H9 (cell line): ENCODE results near the gene LRMDA. TPM values are rescaled to one million over a fixed set of nuclear protein-coding genes. Genes with fewer than 3 reads are reported as not detected.

Experiments used
- DNase-seq: peaks from one replicate; pipeline ENCODE4 v3.0.0-alpha.2; 2017
- H2AFZ ChIP-seq: one replicate; pipeline ENCODE4 v1.6.1; 2013; ENCODE audit warnings: mild to moderate bottlenecking, low read length, control low read depth, moderate library complexity
- H2AK5ac ChIP-seq: 2 replicates; pipeline ENCODE4 v1.6.1; 2013; ENCODE audit warnings: low read length, control low read depth, mixed read lengths; ENCODE audit not compliant: insufficient read length
- H2BK120ac ChIP-seq: one replicate; pipeline ENCODE4 v1.6.1; 2013; ENCODE audit warnings: low read depth, mild to moderate bottlenecking, low read length, control low read depth, inconsistent platforms; ENCODE audit not compliant: poor library complexity, severe bottlenecking
- H2BK12ac ChIP-seq: 2 replicates; pipeline ENCODE4 v1.6.1; 2013; ENCODE audit warnings: low read length, control low read depth, mixed read lengths, low read depth; ENCODE audit not compliant: insufficient read length
- H2BK15ac ChIP-seq: 2 replicates; pipeline ENCODE4 v1.6.1; 2013; ENCODE audit warnings: low read depth, low read length, control low read depth
- H2BK20ac ChIP-seq: one replicate; pipeline ENCODE4 v1.6.1; 2013; ENCODE audit warnings: low read depth, mild to moderate bottlenecking, low read length, control low read depth, inconsistent platforms; ENCODE audit not compliant: poor library complexity, severe bottlenecking
- H2BK5ac ChIP-seq: 2 replicates; pipeline ENCODE4 v1.6.1; 2013; ENCODE audit warnings: low read length, control low read depth, mixed read lengths; ENCODE audit not compliant: insufficient read length
- H3K14ac ChIP-seq: 2 replicates; pipeline ENCODE4 v1.6.1; 2013; ENCODE audit warnings: low read length, control low read depth; ENCODE audit not compliant: insufficient read depth
- H3K18ac ChIP-seq: 2 replicates; pipeline ENCODE4 v1.6.1; 2013; ENCODE audit warnings: low read depth, mild to moderate bottlenecking, mixed read lengths, low read length, control low read depth; ENCODE audit not compliant: insufficient read length
- H3K23ac ChIP-seq: 2 replicates; pipeline ENCODE4 v1.6.1; 2013; ENCODE audit warnings: low read length, control low read depth, mixed read lengths, low read depth; ENCODE audit not compliant: insufficient read length
- H3K23me2 ChIP-seq: 2 replicates; pipeline ENCODE4 v1.6.1; 2013; ENCODE audit warnings: low read depth, mild to moderate bottlenecking, mixed read lengths, low read length, control low read depth; ENCODE audit not compliant: insufficient read length, poor library complexity, severe bottlenecking
- H3K27ac ChIP-seq: 2 replicates; pipeline ENCODE4 v1.5.1; 2013; ENCODE audit warnings: low read length, control low read depth, mixed read lengths, low read depth; ENCODE audit not compliant: insufficient read length
- H3K27me3 ChIP-seq: 2 replicates; pipeline ENCODE4 v1.6.1; 2013; ENCODE audit warnings: low read length, control low read depth, inconsistent platforms; ENCODE audit not compliant: insufficient read depth
- H3K4ac ChIP-seq: 2 replicates; pipeline ENCODE4 v1.6.1; 2013; ENCODE audit warnings: low read depth, mild to moderate bottlenecking, control low read depth, inconsistent platforms, low read length, moderate library complexity
- H3K4me1 ChIP-seq: 2 replicates; pipeline ENCODE4 v1.6.1; 2013; ENCODE audit warnings: low read length, control low read depth, inconsistent platforms; ENCODE audit not compliant: insufficient read depth
- H3K4me2 ChIP-seq: 2 replicates; pipeline ENCODE4 v1.6.1; 2013; ENCODE audit warnings: low read length, control low read depth, mixed read lengths; ENCODE audit not compliant: insufficient read length, insufficient read depth
- H3K56ac ChIP-seq: 2 replicates; pipeline ENCODE4 v1.6.1; 2013; ENCODE audit warnings: low read depth, mild to moderate bottlenecking, mixed read lengths, low read length, control low read depth; ENCODE audit not compliant: insufficient read length
- H3K79me1 ChIP-seq: 2 replicates; pipeline ENCODE4 v1.6.1; 2013; ENCODE audit warnings: low read depth, mild to moderate bottlenecking, moderate library complexity, low read length, control low read depth, inconsistent platforms; ENCODE audit not compliant: insufficient read depth, poor library complexity, severe bottlenecking
- H3K79me2 ChIP-seq: 2 replicates; pipeline ENCODE4 v1.6.1; 2013; ENCODE audit warnings: low read length, control low read depth, inconsistent platforms; ENCODE audit not compliant: insufficient read depth
- H3K9ac ChIP-seq: 2 replicates; pipeline ENCODE4 v1.6.1; 2013; ENCODE audit warnings: low read length, control low read depth, mixed read lengths; ENCODE audit not compliant: insufficient read length; ENCODE audit errors: extremely low read depth
- H3K9me3 ChIP-seq: one replicate; pipeline ENCODE4 v1.6.1; 2013; ENCODE audit warnings: low read depth, low read length, inconsistent platforms; ENCODE audit not compliant: control insufficient read depth
- H3T11ph ChIP-seq: one replicate; pipeline ENCODE4 v1.6.1; 2013; ENCODE audit warnings: mild to moderate bottlenecking, low read length, control low read depth, inconsistent platforms
- H4K20me1 ChIP-seq: one replicate; pipeline ENCODE4 v1.6.1; 2013; ENCODE audit not compliant: control insufficient read depth, insufficient read length, insufficient read depth
- H4K5ac ChIP-seq: 2 replicates; pipeline ENCODE4 v1.6.1; 2013; ENCODE audit warnings: low read depth, mild to moderate bottlenecking, mixed read lengths, low read length, control low read depth; ENCODE audit not compliant: insufficient read length
- H4K8ac ChIP-seq: replicated peaks from 2 replicates; pipeline ENCODE4 v1.6.1; 2013; ENCODE audit warnings: low read length, control low read depth, mixed read lengths, low read depth; ENCODE audit not compliant: insufficient read length
- H4K91ac ChIP-seq: 2 replicates; pipeline ENCODE4 v1.6.1; 2013; ENCODE audit warnings: low read depth, mild to moderate bottlenecking, moderate library complexity, mixed read lengths, low read length, control low read depth; ENCODE audit not compliant: insufficient read length
- H3K27ac Mint-ChIP-seq, 3 experiments: 2 replicates in 2 of 3; 3 replicates in 1 of 3; pipeline ENCODE4 v1.8.0; 2020 to 2021; ENCODE audit warnings: mixed read lengths in 3 of 3, mild to moderate bottlenecking in 1 of 3, moderate library complexity in 1 of 3
- H3K27me3 Mint-ChIP-seq: 2 replicates; pipeline ENCODE4 v1.8.0; 2021; ENCODE audit warnings: low read depth, mild to moderate bottlenecking, moderate library complexity, mixed read lengths
- H3K36me3 Mint-ChIP-seq, 3 experiments: 2 replicates in 2 of 3; 3 replicates in 1 of 3; pipeline ENCODE4 v1.8.0; 2020 to 2021; ENCODE audit warnings: low read depth in 3 of 3, mixed read lengths in 3 of 3; ENCODE audit not compliant: insufficient read depth in 1 of 3
- H3K4me1 Mint-ChIP-seq, 2 experiments: 2 replicates each; pipeline ENCODE4 v1.8.0; 2020; ENCODE audit warnings: mixed read lengths in 2 of 2
- H3K4me3 Mint-ChIP-seq, 2 experiments: 2 replicates in 1 of 2; 3 replicates in 1 of 2; pipeline ENCODE4 v1.8.0; 2020 to 2021; ENCODE audit warnings: mild to moderate bottlenecking in 2 of 2, mixed read lengths in 2 of 2, moderate library complexity in 1 of 2
- H3K9me3 Mint-ChIP-seq, 2 experiments: 2 replicates in 1 of 2; 3 replicates in 1 of 2; pipeline ENCODE4 v1.8.0; 2020; ENCODE audit warnings: mild to moderate bottlenecking in 2 of 2, mixed read lengths in 2 of 2, moderate library complexity in 1 of 2
- WGBS: extraction: QIAGEN DNeasy Blood & Tissue Kit; methylation state at CpG from one replicate; pipeline ENCODE4 v1.1.7; 2013; ENCODE audit warnings: missing lambda C conversion rate, low lambda C conversion rate, mixed read lengths; ENCODE audit not compliant: insufficient read length; ENCODE audit errors: extremely low coverage; 5-methylcytosine and 5-hydroxymethylcytosine counted together
- total RNA-seq: library from RNA; stranded (reverse); gene quantifications from 2 replicates; pipeline ENCODE4 v1.2.1, GENCODE V29; 2021
- TF ChIP-seq, protein P1 (sequence below): fragments of 200-600 bp; sonication (generic); conservative IDR thresholded peaks from 3 replicates; pipeline ENCODE4 v1.8.0; 2021; ENCODE audit warnings: antibody characterized with exemption, mild to moderate bottlenecking

Gene LRMDA
- total RNA-seq, 1 experiment from 2014 or later = 1.8 TPM

DNA sequence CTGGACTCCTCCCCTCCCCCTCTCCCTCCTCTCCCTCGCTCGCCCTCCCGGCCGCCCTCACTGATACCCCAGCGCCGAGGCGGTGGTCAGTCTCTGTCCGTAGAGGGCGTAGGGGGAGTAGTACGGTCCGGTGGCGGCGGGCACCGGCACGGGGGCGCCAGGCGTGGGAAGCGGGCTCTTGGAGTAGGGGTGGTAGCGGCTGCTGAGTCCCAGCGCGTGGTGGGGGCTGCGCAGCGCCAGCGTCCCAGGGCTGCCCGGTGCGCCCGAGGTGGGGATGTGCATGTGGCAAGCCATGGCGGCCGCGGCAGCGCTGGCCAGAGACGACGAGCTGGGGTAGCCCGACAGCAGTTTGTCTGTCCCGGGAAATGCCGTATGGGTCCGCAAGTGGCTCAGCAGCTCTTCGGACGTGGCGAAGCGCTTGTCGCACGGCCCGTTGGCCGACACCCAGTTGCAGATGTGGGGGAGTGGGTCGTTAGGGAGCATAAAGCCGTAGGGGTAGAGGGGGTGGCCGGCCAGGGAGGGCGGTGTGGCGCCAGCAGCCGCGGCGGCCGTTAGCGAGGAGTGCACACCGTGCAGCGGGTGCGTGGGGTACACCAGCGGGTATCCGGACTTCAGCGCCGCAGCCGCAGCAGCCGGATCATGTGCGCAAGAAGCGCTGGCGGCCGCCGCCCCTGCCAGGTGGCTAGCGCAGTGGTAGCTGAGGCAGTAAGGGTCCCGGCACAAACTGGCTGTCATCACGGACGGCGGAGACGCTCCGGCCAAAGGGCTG lies 32.5 kb upstream of the LRMDA start:
- no peak overlapping the region for H3K18ac ChIP-seq
- no peak overlapping the region for H3T11ph ChIP-seq
- Mint-ChIP-seq H3K27me3 (peaks cover 98% of the 10 kb centered on the region), H3K36me3 (no peaks in the 10 kb centered on the region; a peak in 1 of 7 replicates), H3K4me1 (peaks cover 23 to 40% of the 10 kb centered on the region in 2 experiments), H3K4me3 (peak overlapping the region; percentile 46 to 82), H3K9me3 (peaks cover 2 to 8% of the 10 kb centered on the region in 2 experiments; a peak in 2 of 5 replicates), H3K27ac (no peak overlapping the region; a peak in 1 of 7 replicates)
- TF ChIP-seq, protein P1, sequence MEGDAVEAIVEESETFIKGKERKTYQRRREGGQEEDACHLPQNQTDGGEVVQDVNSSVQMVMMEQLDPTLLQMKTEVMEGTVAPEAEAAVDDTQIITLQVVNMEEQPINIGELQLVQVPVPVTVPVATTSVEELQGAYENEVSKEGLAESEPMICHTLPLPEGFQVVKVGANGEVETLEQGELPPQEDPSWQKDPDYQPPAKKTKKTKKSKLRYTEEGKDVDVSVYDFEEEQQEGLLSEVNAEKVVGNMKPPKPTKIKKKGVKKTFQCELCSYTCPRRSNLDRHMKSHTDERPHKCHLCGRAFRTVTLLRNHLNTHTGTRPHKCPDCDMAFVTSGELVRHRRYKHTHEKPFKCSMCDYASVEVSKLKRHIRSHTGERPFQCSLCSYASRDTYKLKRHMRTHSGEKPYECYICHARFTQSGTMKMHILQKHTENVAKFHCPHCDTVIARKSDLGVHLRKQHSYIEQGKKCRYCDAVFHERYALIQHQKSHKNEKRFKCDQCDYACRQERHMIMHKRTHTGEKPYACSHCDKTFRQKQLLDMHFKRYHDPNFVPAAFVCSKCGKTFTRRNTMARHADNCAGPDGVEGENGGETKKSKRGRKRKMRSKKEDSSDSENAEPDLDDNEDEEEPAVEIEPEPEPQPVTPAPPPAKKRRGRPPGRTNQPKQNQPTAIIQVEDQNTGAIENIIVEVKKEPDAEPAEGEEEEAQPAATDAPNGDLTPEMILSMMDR = no peak
- H2AFZ ChIP-seq = no peak overlapping the region
- no peaks in the 10 kb centered on the region; the same call in none of the 2 replicates for H3K4me1 ChIP-seq
- H3K79me2 ChIP-seq = no peaks in the 10 kb centered on the region
- no peak overlapping the region for H3K14ac ChIP-seq
- H3K9ac ChIP-seq = no peak overlapping the region
- no peak overlapping the region for H2BK5ac ChIP-seq
- no peak overlapping the region for H4K5ac ChIP-seq
- DNase-seq = peak; percentile 67
- no peak overlapping the region for H3K56ac ChIP-seq
- no peak overlapping the region for H2BK20ac ChIP-seq
- H3K27me3 ChIP-seq = peaks cover 71% of the 10 kb centered on the region
- H2BK120ac ChIP-seq = no peak overlapping the region
- no peaks in the 10 kb centered on the region for H4K20me1 ChIP-seq
- H2BK12ac ChIP-seq = no peak overlapping the region
- H2BK15ac ChIP-seq = no peak overlapping the region
- no peaks in the 10 kb centered on the region for H3K9me3 ChIP-seq
- no peak overlapping the region for H4K8ac ChIP-seq
- WGBS = no CpG with 5 or more reads among the region's 76 CpGs
- H3K27ac ChIP-seq = no peak overlapping the region
- no peak overlapping the region for H3K23ac ChIP-seq
- no peak overlapping the region for H4K91ac ChIP-seq
- H3K79me1 ChIP-seq = no peaks in the 10 kb centered on the region
- H3K4ac ChIP-seq = no peak overlapping the region
- peak overlapping the region; percentile 11 for H3K4me2 ChIP-seq
- peaks cover 37% of the 10 kb centered on the region for H3K23me2 ChIP-seq
- no peak overlapping the region for H2AK5ac ChIP-seq
